ENCODE data around the gene KBTBD2. TPM values are rescaled to one million over a fixed set of nuclear protein-coding genes. Genes with fewer than 3 reads are reported as not detected.

The KBTBD2 gene
- 45.6 and 48.8 TPM in 2 replicates for total RNA-seq

DNA sequence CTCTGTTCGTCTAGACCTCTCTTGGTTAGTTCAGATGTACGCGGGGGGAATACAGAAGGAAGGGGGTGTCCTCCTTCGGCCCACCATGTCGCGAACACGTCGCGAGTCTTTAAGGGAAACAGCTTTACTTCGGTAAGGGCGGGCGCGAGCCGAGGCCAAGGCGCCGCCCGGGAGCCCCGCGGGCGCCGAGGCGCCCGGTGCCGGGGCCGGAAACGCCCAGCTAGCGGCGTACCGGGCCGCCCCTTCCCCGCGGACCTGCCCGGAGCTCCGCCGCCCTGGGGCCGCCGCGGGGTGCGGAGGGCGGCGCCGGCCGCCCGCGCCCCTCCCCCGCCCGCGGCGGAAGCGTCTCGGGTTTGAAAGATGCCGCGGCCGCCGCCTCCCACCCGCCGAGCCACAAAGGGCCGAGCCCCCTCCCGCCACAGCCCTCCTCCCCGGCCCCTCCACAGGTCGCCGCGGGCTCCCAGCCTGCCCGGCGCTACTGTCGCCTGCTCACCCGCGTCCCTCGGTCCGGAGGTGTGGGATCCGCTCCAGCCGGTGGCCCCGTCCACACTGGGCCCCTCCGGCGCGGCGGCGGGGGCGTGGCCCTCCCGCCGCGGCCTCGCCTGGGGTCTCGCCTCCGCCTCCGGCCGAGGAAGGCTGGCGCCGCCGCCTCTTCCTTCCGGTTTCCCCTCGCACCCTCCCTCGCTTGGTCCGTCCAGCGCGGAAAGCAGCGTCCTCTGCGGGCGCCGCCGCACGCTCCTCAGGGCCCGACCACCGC lies at the start of gene KBTBD2:
Gene KBTBD2 (minus strand): TSS at position 718 of the 757 bp plus-strand sequence. CDS start 12,156 bp downstream, outside the sequence.

Other genes starting within 250 kb of the KBTBD2 start
- 129 and 149 TPM in 2 replicates for gene FKBP9, start 65.7 kb upstream of the KBTBD2 start, total RNA-seq
- 17.4 and 18.4 TPM in 2 replicates for gene NT5C3A, start 171.0 kb upstream of the KBTBD2 start, total RNA-seq
- gene RP9, start 217.6 kb upstream of the KBTBD2 start, total RNA-seq = 9.3 and 14.6 TPM in 2 replicates
- gene BBS9, start 237.8 kb upstream of the KBTBD2 start, total RNA-seq = 9.7 and 13.8 TPM in 2 replicates

All from endothelial cell of coronary artery (primary cell).